AG04450 (cell line): ENCODE data around the gene SLFNL1. TPM values are rescaled to one million over a fixed set of nuclear protein-coding genes. Genes with fewer than 3 reads are reported as not detected.

Experiments used
- CTCF ChIA-PET: fragments of 300-600, 350-600 bp; formaldehyde crosslinking; extraction: SDS; loops from one replicate; lab custom pipeline; 2022; ENCODE audit warnings: antibody characterized with exemption, inconsistent platforms; lab: Charles Lee
- POLR2A ChIA-PET: fragments of 350-600 bp; formaldehyde crosslinking; extraction: SDS; loops from one replicate; lab custom pipeline; 2021; ENCODE audit warnings: antibody characterized with exemption, inconsistent platforms; lab: Yijun Ruan, JAX
- DNase-seq: peaks from one replicate; pipeline ENCODE4 v3.0.0-alpha.2; 2011; ENCODE audit warnings: low read depth, low spot score
- H3K27ac ChIP-seq: one replicate; pipeline ENCODE4 v1.5.1; 2012; ENCODE audit warnings: low read depth, low read length, control low read depth
- H3K27me3 ChIP-seq: one replicate; pipeline ENCODE4 v1.6.0; 2012; ENCODE audit warnings: low read length; ENCODE audit not compliant: control insufficient read depth, insufficient read depth
- H3K4me3 ChIP-seq: 2 replicates; pipeline ENCODE4 v1.5.1; 2011; ENCODE audit warnings: mild to moderate bottlenecking, low read depth, low read length, control low read depth
- H3K9me3 ChIP-seq: 2 replicates; pipeline ENCODE4 v1.5.1; 2012; ENCODE audit warnings: low read length; ENCODE audit not compliant: control insufficient read depth, insufficient read depth
- CTCF ChIP-seq: IDR thresholded peaks from 2 replicates; pipeline ENCODE4 v1.5.1; 2011; ENCODE audit warnings: low read depth, low read length, control low read depth, inconsistent platforms
- polyA plus RNA-seq: library from polyadenylated mRNA; depleted of rRNA; stranded (reverse); fragments of >200 nt; gene quantifications from 2 replicates; pipeline ENCODE4 v1.2.3, GENCODE V29; 2011

Gene SLFNL1
- polyA plus RNA-seq, 1 experiment, result 0.06 TPM

- Histone ChIP-seq H3K9me3 (no peaks in the 10 kb centered on the region), H3K4me3 (no peak overlapping the region), H3K27me3 (no peaks in the 10 kb centered on the region), H3K27ac (peak overlapping the region; percentile 79)
- CTCF ChIA-PET, result interaction anchor here (0.6 to 2.4 kb wide), 16 partner anchors 8 to 229 kb away, joined by 3 to 16 read pairs (median 4); partner anchors contain the start of gene CTPS1
- DNase-seq, result no peak
- TF ChIP-seq CTCF, result no peak
- POLR2A ChIA-PET, result interaction anchor here (1.1 to 1.5 kb wide), 3 partner anchors 8 to 23 kb away, joined by 5 to 14 read pairs (median 5); partner anchors contain the start of gene CTPS1
Measured at GRCh38 chr1:41003127-41003639, 18.3 kb downstream of the SLFNL1 start.

- H3K4me3 ChIP-seq, result no peak overlapping the region
- no peak for TF ChIP-seq CTCF
- no peaks in the 10 kb centered on the region for H3K27me3 ChIP-seq
- H3K9me3 ChIP-seq, result no peaks in the 10 kb centered on the region
- no peak for DNase-seq
- ChIA-PET POLR2A (no interaction called here), CTCF (no interaction called here)
- no peak overlapping the region for H3K27ac ChIP-seq
Measured at GRCh38 chr1:40998668-40999067, 22.9 kb downstream of the SLFNL1 start.

GRCh38 chr1:40997096-40997495 lies 24.4 kb downstream of the SLFNL1 start:
- CTCF ChIA-PET, result interaction anchor here (1.7 kb wide), 1 partner anchor 147 kb away, joined by 4 read pairs; no protein-coding TSS in a partner anchor
- POLR2A ChIA-PET, result no interaction called here
- H3K27me3 ChIP-seq, result no peaks in the 10 kb centered on the region
- H3K4me3 ChIP-seq, result no peak overlapping the region
- TF ChIP-seq CTCF, result no peak
- H3K9me3 ChIP-seq, result no peaks in the 10 kb centered on the region
- no peak overlapping the region for H3K27ac ChIP-seq
- no peak for DNase-seq

- ChIA-PET POLR2A (no interaction called here), CTCF (no interaction called here)
- no peak for TF ChIP-seq CTCF
- no peaks in the 10 kb centered on the region for H3K9me3 ChIP-seq
- no peak overlapping the region for H3K4me3 ChIP-seq
- DNase-seq, result no peak
- no peaks in the 10 kb centered on the region for H3K27me3 ChIP-seq
- H3K27ac ChIP-seq, result no peak overlapping the region
Measured at GRCh38 chr1:40989066-40989465, 32.5 kb downstream of the SLFNL1 start.

- Histone ChIP-seq H3K27me3 (no peaks in the 10 kb centered on the region), H3K27ac (no peak overlapping the region), H3K9me3 (no peaks in the 10 kb centered on the region), H3K4me3 (no peak overlapping the region)
- no peak for TF ChIP-seq CTCF
- POLR2A ChIA-PET, result no interaction called here
- CTCF ChIA-PET, result no interaction called here
- DNase-seq, result no peak
Measured at GRCh38 chr1:40988280-40988679, 33.2 kb downstream of the SLFNL1 start.
